GM06990 (cell line): ENCODE measurements around the gene SLC12A2.

ENCODE experiments used
- DNase-seq: peaks from one replicate; pipeline ENCODE4 v3.0.0-alpha.2; 2011; ENCODE audit not compliant: insufficient read length; ENCODE audit errors: extremely low read depth
- H3K27me3 ChIP-seq: replicated peaks from 2 replicates; pipeline ENCODE4 v1.6.0; 2011; ENCODE audit warnings: low read length; ENCODE audit not compliant: control insufficient read depth, insufficient read depth
- H3K36me3 ChIP-seq: 2 replicates; pipeline ENCODE4 v1.5.1; 2011; ENCODE audit warnings: low read length; ENCODE audit not compliant: control insufficient read depth, insufficient read depth
- H3K4me3 ChIP-seq: replicated peaks from 2 replicates; pipeline ENCODE4 v1.5.1; 2011; ENCODE audit warnings: low read depth, mild to moderate bottlenecking, control low read depth, low read length
- CTCF ChIP-seq: IDR thresholded peaks from 2 replicates; pipeline ENCODE4 v1.5.1; 2011; ENCODE audit warnings: low read length, control low read depth, mild to moderate bottlenecking, inconsistent platforms; ENCODE audit not compliant: insufficient read depth, poor library complexity, severe bottlenecking

SLC12A2 gene

GRCh38 chr5:128121651-128122050 is 38.1 kb downstream of the SLC12A2 start:
- DNase-seq: no peak
- TF ChIP-seq CTCF: no peak
- Histone ChIP-seq H3K4me3 (no peak overlapping the region), H3K36me3 (no peaks in the 10 kb centered on the region), H3K27me3 (no peaks in the 10 kb centered on the region)

DNA sequence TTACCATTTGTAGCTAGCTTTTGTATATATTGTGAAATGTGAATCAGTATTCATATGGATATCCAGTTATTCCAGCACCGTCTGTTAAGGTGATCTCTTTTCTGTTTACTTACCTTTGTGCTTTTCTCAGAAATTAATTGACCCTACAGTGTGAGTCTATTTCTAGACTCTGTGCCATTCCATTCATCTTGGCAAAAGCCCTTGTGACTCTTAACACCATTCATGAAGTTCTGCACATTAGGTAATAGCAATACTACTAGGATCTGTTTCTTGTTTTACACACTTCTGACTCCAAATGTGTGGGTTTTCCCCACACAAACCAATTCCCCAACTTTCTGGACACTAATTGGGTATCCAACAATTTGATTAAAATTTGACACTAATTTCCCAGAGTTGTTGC is 40.4 kb downstream of the SLC12A2 start:
- H3K27me3 ChIP-seq: no peaks in the 10 kb centered on the region
- DNase-seq: no peak
- no peak overlapping the region for H3K4me3 ChIP-seq
- no peaks in the 10 kb centered on the region for H3K36me3 ChIP-seq
- no peak for TF ChIP-seq CTCF

DNA sequence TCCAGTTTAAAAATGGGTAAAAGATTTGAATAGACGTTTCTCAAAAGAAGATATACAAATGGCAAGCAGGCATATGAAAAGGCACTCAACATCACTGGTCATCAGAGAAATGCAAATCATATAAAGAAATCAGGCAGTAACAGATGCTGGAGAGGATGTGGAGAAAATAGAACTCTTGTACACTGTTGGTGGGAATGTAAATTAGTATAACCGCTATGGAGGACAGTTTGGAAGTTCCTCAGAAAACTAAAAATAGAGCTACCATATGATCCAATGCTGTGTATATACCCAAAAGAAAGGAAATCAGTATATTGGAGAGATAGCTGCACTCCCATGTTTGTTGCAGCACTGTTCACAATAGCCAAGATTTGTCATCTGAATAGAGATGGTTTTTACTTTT is 42.7 kb downstream of the SLC12A2 start:
- Histone ChIP-seq H3K36me3 (no peaks in the 10 kb centered on the region; the same call in 1 of the 2 replicates), H3K27me3 (no peaks in the 10 kb centered on the region), H3K4me3 (no peak overlapping the region)
- DNase-seq: no peak
- TF ChIP-seq CTCF: no peak

GRCh38 chr5:128132499-128132898 is 48.9 kb downstream of the SLC12A2 start:
- no peak for TF ChIP-seq CTCF
- Histone ChIP-seq H3K27me3 (no peaks in the 10 kb centered on the region), H3K36me3 (no peaks in the 10 kb centered on the region; the same call in none of the 2 replicates), H3K4me3 (no peak overlapping the region)
- no peak for DNase-seq

DNA sequence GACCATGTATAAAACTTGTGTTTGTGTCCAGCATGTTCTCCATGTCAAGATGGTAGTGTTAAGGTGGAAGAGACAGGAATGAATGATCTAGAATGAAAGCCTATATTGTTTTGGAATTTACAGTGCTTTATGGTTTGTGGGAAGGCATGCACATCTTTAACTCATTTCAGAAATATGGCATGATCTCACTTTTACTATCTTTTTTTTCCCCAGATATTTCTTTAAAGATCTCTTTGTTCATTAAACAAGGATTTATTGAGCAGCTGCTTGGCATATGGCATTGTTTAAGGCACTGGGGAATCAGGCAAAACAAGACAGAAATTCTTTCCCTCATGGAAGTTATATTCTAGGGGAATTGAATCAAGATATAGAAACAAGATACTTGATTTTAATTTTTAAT is 51.7 kb downstream of the SLC12A2 start:
- H3K4me3 ChIP-seq: no peak overlapping the region
- DNase-seq: no peak
- H3K36me3 ChIP-seq: no peaks in the 10 kb centered on the region; the same call in none of the 2 replicates
- no peak for TF ChIP-seq CTCF
- no peaks in the 10 kb centered on the region for H3K27me3 ChIP-seq

- TF ChIP-seq CTCF: no peak
- Histone ChIP-seq H3K36me3 (no peaks in the 10 kb centered on the region), H3K4me3 (no peak overlapping the region), H3K27me3 (no peaks in the 10 kb centered on the region)
- no peak for DNase-seq
Measured at GRCh38 chr5:128143911-128144310, 60.3 kb downstream of the SLC12A2 start.
